GM12874 (cell line): ENCODE results near the gene RPS15.

ENCODE experiments used
- CTCF ChIP-seq: IDR thresholded peaks from 2 replicates; pipeline ENCODE4 v1.5.1; 2011; ENCODE audit warnings: low read depth, mild to moderate bottlenecking, control low read depth, low read length, moderate library complexity; ENCODE audit not compliant: insufficient read depth

Gene RPS15

GRCh38 chr19:1438035-1438932 is at the start of gene RPS15:
RPS15 (plus strand) TSS chr19:1438396; CDS start chr19:1438426, 30 bp downstream.
- TF ChIP-seq CTCF: peak; percentile 97

GRCh38 chr19:1388637-1389026 is 49.6 kb upstream of the RPS15 start:
- TF ChIP-seq CTCF: no peak

GRCh38 chr19:1389033-1389940 is 48.9 kb upstream of the RPS15 start:
- no peak for TF ChIP-seq CTCF

- TF ChIP-seq CTCF: no peak
Observed at GRCh38 chr19:1390890-1391423, 47.2 kb upstream of the RPS15 start.

GRCh38 chr19:1392407-1392806 is 45.8 kb upstream of the RPS15 start:
- TF ChIP-seq CTCF: no peak

GRCh38 chr19:1392939-1393530 is 45.2 kb upstream of the RPS15 start:
- TF ChIP-seq CTCF: no peak
